Activated T-cell treated with anti-CD3 and anti-CD28 coated beads for 1 hour (primary cell): Measurements from ENCODE around the gene CDT1.
"Not testable (repeated sequence)": the region's sequence is repeated elsewhere in the genome, so short reads cannot be mapped to it uniquely, and the experiment has no call there.

Source experiments
- DNase-seq: peaks from one replicate; pipeline ENCODE4 v3.0.0-alpha.2; 2020; ENCODE audit warnings: low read depth

Gene CDT1

GRCh38 chr16:88782454-88783390 is 20.9 kb upstream of the CDT1 start:
- no peak for DNase-seq

- DNase-seq, result no peak
Observed at GRCh38 chr16:88783391-88784073, 20.1 kb upstream of the CDT1 start.

- DNase-seq, result no peak
Observed at GRCh38 chr16:88784074-88784855, 19.3 kb upstream of the CDT1 start.

GRCh38 chr16:88784856-88785105 is 18.8 kb upstream of the CDT1 start:
- DNase-seq, result no peak

- DNase-seq, result peak; percentile 83
Observed at GRCh38 chr16:88785106-88785924, 18.3 kb upstream of the CDT1 start, which contains the start of gene PIEZO1. Gene PIEZO1 (minus strand): TSS chr16:88785220. CDS start chr16:88784964, 256 bp downstream.

GRCh38 chr16:88787579-88788314 is 15.8 kb upstream of the CDT1 start:
- no peak for DNase-seq

GRCh38 chr16:88788749-88789148 is 14.8 kb upstream of the CDT1 start:
- not testable (repeated sequence) for DNase-seq

- DNase-seq, result no peak
Observed at GRCh38 chr16:88789594-88789993, 14.0 kb upstream of the CDT1 start.

- no peak for DNase-seq
Observed at GRCh38 chr16:88790312-88791211, 13.0 kb upstream of the CDT1 start.

- no peak for DNase-seq
Observed at GRCh38 chr16:88792078-88792550, 11.5 kb upstream of the CDT1 start.

GRCh38 chr16:88792668-88793250 is 10.8 kb upstream of the CDT1 start:
- DNase-seq, result no peak

GRCh38 chr16:88793251-88793954 is 10.2 kb upstream of the CDT1 start:
- no peak for DNase-seq

GRCh38 chr16:88796278-88796677 is 7.3 kb upstream of the CDT1 start:
- no peak for DNase-seq

- no peak for DNase-seq
Observed at GRCh38 chr16:88798073-88798472, 5.5 kb upstream of the CDT1 start.

GRCh38 chr16:88798772-88799455 is 4.7 kb upstream of the CDT1 start:
- no peak for DNase-seq

- no peak for DNase-seq
Observed at GRCh38 chr16:88799569-88800276, 3.9 kb upstream of the CDT1 start.

GRCh38 chr16:88800277-88800592 is 3.4 kb upstream of the CDT1 start:
- no peak for DNase-seq

GRCh38 chr16:88804173-88804551 is 573 bp downstream of the CDT1 start:
- no peak for DNase-seq
